NCI-H748 (cell line): ENCODE measurements around the gene CLDN19.
A peak's percentile ranks its signal among the peaks of the same experiment; 100 is the strongest.
"Not testable (repeated sequence)": the region's sequence is repeated elsewhere in the genome, so short reads cannot be mapped to it uniquely, and the experiment has no call there.

Experiments
- DNase-seq: peaks from one replicate; lab custom pipeline; 2025; ENCODE audit not compliant: unreplicated experiment; lab: John Stamatoyannopoulos, UW

CLDN19 gene

GRCh38 chr1:42714441-42714840 lies 25.6 kb downstream of the CLDN19 start:
- DNase-seq: peak; percentile 54

- no peak for DNase-seq
Measured at GRCh38 chr1:42713293-42713692, 26.7 kb downstream of the CLDN19 start.

- not testable (repeated sequence) for DNase-seq
Measured at GRCh38 chr1:42712808-42713207, 27.2 kb downstream of the CLDN19 start.

- no peak for DNase-seq
Measured at GRCh38 chr1:42703888-42704464, 36.1 kb downstream of the CLDN19 start.

GRCh38 chr1:42700006-42700405 lies 40.0 kb downstream of the CLDN19 start:
- no peak for DNase-seq

- no peak for DNase-seq
Measured at GRCh38 chr1:42698081-42698813, 41.8 kb downstream of the CLDN19 start.

GRCh38 chr1:42692911-42693310 lies 47.1 kb downstream of the CLDN19 start:
- no peak for DNase-seq

- DNase-seq: no peak
Measured at GRCh38 chr1:42692461-42692860, 47.6 kb downstream of the CLDN19 start.

- DNase-seq: no peak
Measured at GRCh38 chr1:42691157-42691498, 48.9 kb downstream of the CLDN19 start.

GRCh38 chr1:42690477-42691156 lies 49.4 kb downstream of the CLDN19 start:
- peak; percentile 65 for DNase-seq

GRCh38 chr1:42689912-42690311 lies 50.1 kb downstream of the CLDN19 start:
- DNase-seq: no peak

GRCh38 chr1:42686418-42686817 lies 53.6 kb downstream of the CLDN19 start:
- DNase-seq: no peak

- DNase-seq: peak; percentile 85
Measured at GRCh38 chr1:42684139-42684538, 55.9 kb downstream of the CLDN19 start.
